OCI-LY7 (cell line): Measurements from ENCODE around the gene LRP1-AS. TPM values are rescaled to one million over a fixed set of nuclear protein-coding genes. Genes with fewer than 3 reads are reported as not detected.

Experiments
- BruUV-seq: library from RNA; stranded (reverse); fragments of 400-500 nt; replicated peaks from 2 replicates; lab custom pipeline; 2021; lab: Mats Ljungman, UMichigan
- CTCF ChIA-PET: fragments of 300-600 bp; sonication (Branson Sonifier 250); formaldehyde crosslinking; loops from one replicate; lab custom pipeline; 2022; ENCODE audit warnings: antibody characterized with exemption; ENCODE audit not compliant: unreplicated experiment; lab: Charles Lee
- POLR2A ChIA-PET: fragments of 300-600 bp; sonication (Branson Sonifier 250); formaldehyde crosslinking; loops from one replicate; lab custom pipeline; 2022; ENCODE audit warnings: antibody characterized with exemption; lab: Charles Lee
- DNase-seq: peaks from one replicate; pipeline ENCODE4 v3.0.0-alpha.2; 2015; ENCODE audit warnings: low spot score
- H2AFZ ChIP-seq: fragments of 200-600 bp; sonication (generic), shearing (Covaris generic); 2 replicates; pipeline ENCODE4 v1.6.1; 2014; ENCODE audit warnings: mild to moderate bottlenecking, antibody characterized with exemption, low read length, moderate library complexity
- H3K27ac ChIP-seq: fragments of 200-600 bp; sonication (generic); 2 replicates; pipeline ENCODE4 v1.5.1; 2014; ENCODE audit warnings: mixed run types, low read depth, mild to moderate bottlenecking, moderate library complexity, low read length, inconsistent platforms; ENCODE audit not compliant: poor library complexity, severe bottlenecking
- H3K36me3 ChIP-seq: fragments of 200-600 bp; sonication (generic); 2 replicates; pipeline ENCODE4 v1.6.1; 2014; ENCODE audit warnings: mild to moderate bottlenecking, antibody characterized with exemption, low read length, moderate library complexity, mixed read lengths; ENCODE audit not compliant: insufficient read depth
- H3K4me1 ChIP-seq: fragments of 200-600 bp; sonication (generic); 2 replicates; pipeline ENCODE4 v1.5.1; 2014; ENCODE audit warnings: mild to moderate bottlenecking, low read length; ENCODE audit not compliant: insufficient read depth, poor library complexity, severe bottlenecking
- H3K4me2 ChIP-seq: fragments of 200-600 bp; sonication (generic); 2 replicates; pipeline ENCODE4 v1.6.1; 2014; ENCODE audit warnings: mild to moderate bottlenecking, low read length
- H3K4me3 ChIP-seq: fragments of 200-600 bp; sonication (generic); 2 replicates; pipeline ENCODE4 v1.5.1; 2014; ENCODE audit warnings: mild to moderate bottlenecking, low read depth, low read length; ENCODE audit not compliant: poor library complexity, severe bottlenecking
- H3K79me2 ChIP-seq: fragments of 200-600 bp; sonication (generic); 2 replicates; pipeline ENCODE4 v1.6.1; 2016; ENCODE audit warnings: low read depth, mild to moderate bottlenecking, low read length, moderate library complexity, mixed read lengths; ENCODE audit not compliant: insufficient read depth
- H3K9me2 ChIP-seq: fragments of 200-600 bp; sonication (generic); 2 replicates; pipeline ENCODE4 v1.6.1; 2016; ENCODE audit warnings: mild to moderate bottlenecking, low read length, mixed read lengths; ENCODE audit not compliant: insufficient read depth
- H3K9me3 ChIP-seq: fragments of 200-600 bp; sonication (generic); 2 replicates; pipeline ENCODE4 v1.6.1; 2014; ENCODE audit warnings: mild to moderate bottlenecking, mixed run types, low read length, mixed read lengths
- H4K20me1 ChIP-seq: fragments of 200-600 bp; sonication (generic); 2 replicates; pipeline ENCODE4 v1.6.1; 2014; ENCODE audit warnings: mild to moderate bottlenecking, antibody characterized with exemption, low read length, moderate library complexity, mixed read lengths; ENCODE audit not compliant: insufficient read depth
- EZH2phosphoT487 ChIP-seq: fragments of 200-600 bp; sonication (generic); IDR thresholded peaks from 2 replicates; pipeline ENCODE4 v1.6.1; 2018; ENCODE audit warnings: low read depth, borderline replicate concordance, mild to moderate bottlenecking, mixed run types, antibody characterized with exemption, low read length, moderate library complexity, mixed read lengths
- intact Hi-C: fragments of 100-400 bp; cut with micrococcal nuclease; formaldehyde crosslinking; loops from one replicate; pipeline ENCODE4 v1.10.0; 2022; ENCODE audit not compliant: unreplicated experiment
- total RNA-seq, 2 experiments: library from RNA; depleted of rRNA in 1 of 2; stranded (reverse); fragments of >200 nt in 1 of 2; shearing (Covaris generic) in 1 of 2; gene quantifications; 2 replicates each; pipeline ENCODE4 v1.2.3, GENCODE V29; 2014 to 2022
- TF ChIP-seq, protein P1 (sequence below): fragments of 200-600 bp; sonication (generic); conservative IDR thresholded peaks from 2 replicates; pipeline ENCODE4 v1.5.1; 2014; ENCODE audit warnings: mild to moderate bottlenecking, antibody characterized with exemption, low read length, moderate library complexity, mixed read lengths

The LRP1-AS gene
- total RNA-seq, 2 experiments from 2014 or later, result not detected

DNA sequence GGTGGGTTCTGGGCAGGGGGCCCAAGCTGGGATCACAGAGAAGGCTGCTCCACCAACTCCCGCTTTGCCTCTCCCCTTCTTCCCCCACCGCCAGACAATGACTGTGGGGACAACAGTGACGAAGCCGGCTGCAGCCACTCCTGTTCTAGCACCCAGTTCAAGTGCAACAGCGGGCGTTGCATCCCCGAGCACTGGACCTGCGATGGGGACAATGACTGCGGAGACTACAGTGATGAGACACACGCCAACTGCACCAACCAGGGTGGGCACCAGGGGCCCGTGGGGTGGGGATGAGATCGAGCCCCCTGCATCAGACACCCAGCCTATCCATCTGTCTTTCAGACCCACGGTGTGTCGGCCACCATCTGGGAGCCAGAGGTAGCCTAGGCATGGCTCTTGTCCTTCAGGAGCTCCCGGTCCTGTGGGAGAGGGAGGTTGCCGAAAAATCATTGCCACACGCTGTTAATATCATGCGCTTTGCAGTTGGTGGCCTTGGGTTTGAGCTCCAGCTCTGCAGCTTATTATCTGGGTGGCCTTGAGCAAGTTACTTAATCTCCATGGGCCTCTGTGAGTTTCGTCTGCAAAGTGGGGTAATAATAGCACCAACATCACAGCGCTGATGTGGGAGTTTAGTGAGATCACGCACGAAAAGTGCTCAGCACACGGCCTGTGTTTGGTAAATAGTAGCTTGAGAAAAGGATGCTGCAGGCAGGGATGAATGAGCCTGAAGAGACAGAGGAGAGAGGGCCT, 21.8 kb upstream of the LRP1-AS start:
- intact Hi-C loops, result no loop called here
- CTCF ChIA-PET, result interaction anchor here (0.5 to 0.6 kb wide), 2 partner anchors 16 to 45 kb away, joined by 3 to 7 read pairs; no protein-coding TSS in a partner anchor
- DNase-seq, result no peak
- Histone ChIP-seq H3K36me3 (no peaks in the 10 kb centered on the region), H3K9me2 (no peaks in the 10 kb centered on the region), H3K4me1 (peaks cover 17% of the 10 kb centered on the region), H3K27ac (no peak overlapping the region), H2AFZ (no peak overlapping the region), H4K20me1 (no peaks in the 10 kb centered on the region), H3K9me3 (no peaks in the 10 kb centered on the region), H3K4me2 (no peak overlapping the region), H3K4me3 (no peak overlapping the region), H3K79me2 (no peaks in the 10 kb centered on the region)
- BruUV-seq, result no TSS peak
- POLR2A ChIA-PET, result no interaction called here
- no peak for TF ChIP-seq EZH2phosphoT487
- TF ChIP-seq, protein P1, sequence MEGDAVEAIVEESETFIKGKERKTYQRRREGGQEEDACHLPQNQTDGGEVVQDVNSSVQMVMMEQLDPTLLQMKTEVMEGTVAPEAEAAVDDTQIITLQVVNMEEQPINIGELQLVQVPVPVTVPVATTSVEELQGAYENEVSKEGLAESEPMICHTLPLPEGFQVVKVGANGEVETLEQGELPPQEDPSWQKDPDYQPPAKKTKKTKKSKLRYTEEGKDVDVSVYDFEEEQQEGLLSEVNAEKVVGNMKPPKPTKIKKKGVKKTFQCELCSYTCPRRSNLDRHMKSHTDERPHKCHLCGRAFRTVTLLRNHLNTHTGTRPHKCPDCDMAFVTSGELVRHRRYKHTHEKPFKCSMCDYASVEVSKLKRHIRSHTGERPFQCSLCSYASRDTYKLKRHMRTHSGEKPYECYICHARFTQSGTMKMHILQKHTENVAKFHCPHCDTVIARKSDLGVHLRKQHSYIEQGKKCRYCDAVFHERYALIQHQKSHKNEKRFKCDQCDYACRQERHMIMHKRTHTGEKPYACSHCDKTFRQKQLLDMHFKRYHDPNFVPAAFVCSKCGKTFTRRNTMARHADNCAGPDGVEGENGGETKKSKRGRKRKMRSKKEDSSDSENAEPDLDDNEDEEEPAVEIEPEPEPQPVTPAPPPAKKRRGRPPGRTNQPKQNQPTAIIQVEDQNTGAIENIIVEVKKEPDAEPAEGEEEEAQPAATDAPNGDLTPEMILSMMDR, result no peak

DNA sequence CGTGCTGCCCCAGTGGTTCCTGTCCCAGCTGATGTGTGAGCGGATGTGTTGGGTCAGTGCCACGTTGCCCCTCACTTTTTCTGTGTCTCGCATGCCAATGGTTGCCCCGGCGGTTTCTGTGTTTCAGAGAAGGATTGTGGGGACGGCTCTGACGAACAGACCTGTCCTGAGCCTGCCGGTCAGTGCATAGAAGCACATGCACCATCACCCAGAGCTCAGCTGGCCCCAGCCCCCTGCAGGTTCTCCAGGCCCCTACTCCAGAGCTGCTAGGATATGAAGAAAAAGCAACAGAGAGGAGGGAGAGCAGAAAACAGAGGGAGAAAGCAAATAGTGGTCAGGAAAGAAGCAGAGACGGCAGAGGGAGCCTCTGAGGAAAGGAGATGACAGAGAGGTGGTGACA, 20.6 kb upstream of the LRP1-AS start:
- TF ChIP-seq EZH2phosphoT487, result no peak
- TF ChIP-seq, protein P1, result 0 out of 2 replicates have a peak, but pooled peaks have one; percentile 13
- no peaks in the 10 kb centered on the region for H3K9me2 ChIP-seq
- H2AFZ ChIP-seq, result no peak overlapping the region
- no TSS peak for BruUV-seq
- ChIA-PET POLR2A (interaction anchor here (0.5 kb wide), 1 partner anchor 20 kb away, joined by 4 read pairs; no protein-coding TSS in a partner anchor), CTCF (no interaction called here)
- peaks cover 17% of the 10 kb centered on the region for H3K4me1 ChIP-seq
- DNase-seq, result no peak
- no peaks in the 10 kb centered on the region for H3K79me2 ChIP-seq
- H4K20me1 ChIP-seq, result no peaks in the 10 kb centered on the region
- no peak overlapping the region for H3K27ac ChIP-seq
- H3K4me2 ChIP-seq, result no peak overlapping the region
- H3K36me3 ChIP-seq, result no peaks in the 10 kb centered on the region
- intact Hi-C loops, result no loop called here
- H3K4me3 ChIP-seq, result no peak overlapping the region
- H3K9me3 ChIP-seq, result no peaks in the 10 kb centered on the region

DNA sequence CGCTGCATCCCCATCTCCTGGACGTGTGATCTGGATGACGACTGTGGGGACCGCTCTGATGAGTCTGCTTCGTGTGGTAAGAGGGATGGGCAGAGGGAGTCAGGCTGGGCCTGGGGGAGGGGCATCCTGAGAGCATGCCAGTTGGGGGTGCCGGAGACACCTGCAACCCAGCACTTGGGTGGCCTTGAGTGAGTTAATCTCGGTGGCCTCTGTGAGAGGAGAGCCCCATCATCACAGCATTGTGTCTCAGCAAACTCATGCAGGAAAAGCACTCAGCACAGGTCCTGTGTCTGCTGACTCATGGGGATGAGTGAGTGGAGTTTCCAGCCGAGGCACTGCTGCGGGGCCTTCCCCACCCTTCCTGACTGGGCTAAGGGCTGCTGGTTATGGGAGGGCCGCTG, 19.6 kb upstream of the LRP1-AS start:
- no peaks in the 10 kb centered on the region for H3K79me2 ChIP-seq
- POLR2A ChIA-PET, result no interaction called here
- intact Hi-C loops, result no loop called here

More for the DNA sequence above, 19.6 kb upstream of the LRP1-AS start:
- no peak for TF ChIP-seq EZH2phosphoT487
- TF ChIP-seq, protein P1, result no peak
- Histone ChIP-seq H3K36me3 (no peaks in the 10 kb centered on the region), H3K4me3 (no peak overlapping the region), H3K9me3 (no peaks in the 10 kb centered on the region), H3K4me1 (peaks cover 17% of the 10 kb centered on the region), H4K20me1 (no peaks in the 10 kb centered on the region), H3K4me2 (no peak overlapping the region), H2AFZ (no peak overlapping the region), H3K9me2 (no peaks in the 10 kb centered on the region), H3K27ac (no peak overlapping the region)
- no TSS peak for BruUV-seq
- DNase-seq, result no peak
- CTCF ChIA-PET, result no interaction called here
